Suprapubic skin (tissue), 4 donors: Measurements from ENCODE around the gene CES1.

ENCODE experiments used
- EP300 ChIP-seq: sonication (generic); formaldehyde crosslinking; IDR thresholded peaks from one replicate; pipeline ENCODE4 v1.6.1; 2017; ENCODE audit warnings: antibody characterized with exemption
- POLR2A ChIP-seq, 2 donors: fragments of 450-650 bp; IDR thresholded peaks; one replicate each; pipeline ENCODE4 v1.6.1; 2017; ENCODE audit warnings: antibody characterized with exemption in 2 of 2, mild to moderate bottlenecking in 2 of 2, moderate library complexity in 2 of 2
- POLR2AphosphoS5 ChIP-seq, 3 donors: sonication (generic); formaldehyde crosslinking; IDR thresholded peaks; one replicate each; pipeline ENCODE4 v1.6.1; 2017; ENCODE audit warnings: antibody characterized with exemption in 3 of 3
- TF ChIP-seq, protein P1 (sequence below), 2 donors: fragments of 200-600 bp in 1 of 2; fragments of 450-650 bp in 1 of 2; sonication (generic) in 1 of 2; IDR thresholded peaks; one replicate each; pipeline ENCODE4 v1.5.1; 2016 to 2019; ENCODE audit warnings: antibody characterized with exemption in 2 of 2, mild to moderate bottlenecking in 1 of 2, moderate library complexity in 1 of 2

DNA sequence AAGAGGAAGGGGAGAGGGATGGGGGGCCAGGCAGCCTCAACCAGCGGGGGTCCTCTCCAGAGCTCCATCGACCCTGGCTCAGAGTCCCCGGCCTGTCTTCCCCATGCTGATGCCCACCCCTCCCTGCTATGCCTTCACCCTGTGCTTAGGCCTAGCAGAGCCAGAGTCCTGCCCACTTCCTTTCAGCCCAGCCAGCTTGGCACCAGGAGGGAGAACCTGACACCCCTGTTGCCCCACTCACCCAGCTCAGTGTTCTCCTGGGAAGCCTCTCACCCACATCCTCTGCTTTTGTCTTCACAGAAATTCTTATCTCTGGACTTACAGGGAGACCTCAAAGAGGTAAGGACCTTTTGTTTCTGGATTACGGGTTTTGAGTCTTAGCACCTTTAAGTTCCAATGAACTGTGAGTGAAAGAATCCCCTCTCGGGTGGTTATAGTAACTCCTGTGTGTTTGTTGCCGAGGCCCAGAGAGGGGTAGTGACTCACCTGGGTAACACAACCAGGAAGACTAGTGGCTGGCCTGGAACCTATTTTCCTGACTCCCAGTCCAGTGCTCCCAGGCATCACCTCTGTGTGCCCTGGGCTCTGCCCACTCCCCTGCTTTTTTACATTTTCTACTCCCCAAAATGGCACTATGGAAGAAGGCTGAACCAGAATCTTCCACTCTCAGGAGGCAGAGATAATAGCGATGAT is 53.3 kb downstream of the CES1 start:
- TF ChIP-seq, protein P1, sequence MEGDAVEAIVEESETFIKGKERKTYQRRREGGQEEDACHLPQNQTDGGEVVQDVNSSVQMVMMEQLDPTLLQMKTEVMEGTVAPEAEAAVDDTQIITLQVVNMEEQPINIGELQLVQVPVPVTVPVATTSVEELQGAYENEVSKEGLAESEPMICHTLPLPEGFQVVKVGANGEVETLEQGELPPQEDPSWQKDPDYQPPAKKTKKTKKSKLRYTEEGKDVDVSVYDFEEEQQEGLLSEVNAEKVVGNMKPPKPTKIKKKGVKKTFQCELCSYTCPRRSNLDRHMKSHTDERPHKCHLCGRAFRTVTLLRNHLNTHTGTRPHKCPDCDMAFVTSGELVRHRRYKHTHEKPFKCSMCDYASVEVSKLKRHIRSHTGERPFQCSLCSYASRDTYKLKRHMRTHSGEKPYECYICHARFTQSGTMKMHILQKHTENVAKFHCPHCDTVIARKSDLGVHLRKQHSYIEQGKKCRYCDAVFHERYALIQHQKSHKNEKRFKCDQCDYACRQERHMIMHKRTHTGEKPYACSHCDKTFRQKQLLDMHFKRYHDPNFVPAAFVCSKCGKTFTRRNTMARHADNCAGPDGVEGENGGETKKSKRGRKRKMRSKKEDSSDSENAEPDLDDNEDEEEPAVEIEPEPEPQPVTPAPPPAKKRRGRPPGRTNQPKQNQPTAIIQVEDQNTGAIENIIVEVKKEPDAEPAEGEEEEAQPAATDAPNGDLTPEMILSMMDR (IDR thresholded peaks at IDR 0.05): no peak
- no peak for TF ChIP-seq POLR2A (IDR thresholded peaks at IDR 0.05)
- TF ChIP-seq EP300: no peak
- TF ChIP-seq POLR2AphosphoS5 (IDR thresholded peaks at IDR 0.05): no peak
